GM19467 (cell line): ENCODE results near the gene UHRF1.

Source experiments
- ATAC-seq: cut with Tn5 transposase; IDR thresholded peaks from one replicate; pipeline ENCODE4 v1.9.1; 2021; ENCODE audit warnings: mild to moderate bottlenecking, moderate library complexity; ENCODE audit not compliant: unreplicated experiment

The UHRF1 gene

DNA sequence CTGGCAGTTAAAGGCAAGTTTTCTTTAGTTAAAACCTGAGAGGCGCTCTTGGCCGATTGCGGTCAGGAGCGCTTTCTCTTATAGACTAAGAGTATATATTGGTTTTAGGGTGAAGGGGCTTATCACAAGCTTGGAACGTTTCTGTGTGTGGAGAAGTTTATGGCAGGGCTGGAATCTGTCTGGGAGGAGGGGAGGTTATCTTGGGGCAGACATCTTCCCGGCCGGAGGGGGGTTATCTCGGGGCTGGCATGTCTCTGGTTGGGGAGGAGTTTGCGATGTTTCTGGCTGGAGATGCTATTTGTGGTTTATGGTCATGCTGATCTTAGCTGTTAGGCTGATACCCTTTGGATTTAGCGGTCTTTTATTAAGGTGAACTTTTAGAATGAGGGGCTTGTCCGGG lies 78.0 kb downstream of the UHRF1 start:
- no peak for ATAC-seq

DNA sequence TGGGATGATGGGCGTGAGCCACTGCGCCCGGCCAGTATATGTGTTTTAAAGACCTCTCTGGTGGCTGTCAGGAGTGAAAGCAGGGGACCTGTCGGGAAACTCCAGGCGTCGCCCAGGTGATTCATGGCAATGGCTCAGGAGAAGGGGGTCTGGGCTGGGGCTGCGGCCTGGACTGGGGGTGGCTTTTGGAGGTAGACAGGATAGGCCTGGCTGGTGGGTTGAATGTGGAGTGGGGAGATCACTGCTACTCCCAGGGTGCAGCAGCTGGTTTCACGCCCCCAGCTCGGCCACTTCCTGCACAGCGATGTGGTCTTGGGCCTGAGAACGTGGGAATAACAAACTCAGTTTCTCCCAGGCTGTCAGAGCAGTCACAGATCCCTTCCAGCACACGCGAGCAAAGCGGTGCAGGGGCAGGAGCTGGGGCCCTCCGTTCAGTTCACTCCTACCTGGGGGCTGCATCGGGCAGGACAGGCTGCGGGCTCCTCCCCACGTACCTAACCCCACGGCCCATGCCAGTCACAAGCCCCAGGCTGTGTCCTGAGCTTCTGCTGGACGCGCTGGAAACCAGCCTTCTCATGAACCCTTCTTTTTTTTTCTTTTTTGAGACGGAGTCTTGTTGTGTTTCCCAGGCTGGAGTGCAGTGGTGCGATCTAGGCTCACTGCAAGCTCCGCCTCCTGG lies 78.5 kb downstream of the UHRF1 start:
- ATAC-seq, result no peak

DNA sequence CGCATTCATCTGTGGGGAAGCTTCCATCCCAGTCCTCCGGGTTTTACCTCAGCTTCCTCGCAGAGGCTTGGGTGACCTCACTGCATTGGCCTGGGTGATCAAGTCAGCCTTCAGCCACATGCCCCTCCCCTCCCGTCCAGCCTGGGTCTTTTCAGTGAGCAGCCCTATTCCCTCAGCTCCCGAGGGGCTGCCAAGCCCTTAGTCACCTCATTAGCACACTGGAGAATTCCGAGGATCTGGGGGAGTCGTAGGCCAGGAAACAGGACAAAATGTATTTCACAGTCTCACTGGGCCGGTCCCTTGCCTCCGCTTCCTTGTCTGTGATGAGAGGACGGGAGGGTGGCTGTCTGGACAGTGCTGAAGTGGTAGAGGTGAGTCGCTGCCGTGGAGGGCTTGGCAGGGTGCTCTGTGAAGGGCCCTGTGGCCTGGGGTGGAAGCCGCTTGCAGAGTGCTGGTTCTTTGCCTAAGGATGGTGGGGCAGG lies 79.5 kb downstream of the UHRF1 start:
- ATAC-seq, result no peak

DNA sequence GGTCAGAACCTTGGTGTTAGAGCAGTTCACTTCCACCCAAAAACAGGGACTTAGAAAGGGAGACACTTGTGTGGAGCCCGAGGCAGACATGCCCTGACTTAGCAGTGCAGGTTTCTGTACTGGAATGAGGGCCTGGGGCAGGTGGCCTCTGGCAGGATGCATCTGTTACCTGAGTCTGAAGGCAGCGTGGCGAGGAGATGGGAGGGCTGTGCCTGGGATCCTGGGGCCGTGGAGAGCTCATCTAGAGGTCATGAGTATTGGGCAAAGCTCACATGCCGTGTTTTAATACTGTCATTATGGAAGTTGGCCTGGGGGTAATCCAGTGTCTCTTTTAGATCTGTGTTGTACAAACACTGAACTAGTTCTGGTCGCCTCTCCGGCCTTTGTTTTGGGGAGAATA lies 81.0 kb downstream of the UHRF1 start:
- ATAC-seq, result no peak

DNA sequence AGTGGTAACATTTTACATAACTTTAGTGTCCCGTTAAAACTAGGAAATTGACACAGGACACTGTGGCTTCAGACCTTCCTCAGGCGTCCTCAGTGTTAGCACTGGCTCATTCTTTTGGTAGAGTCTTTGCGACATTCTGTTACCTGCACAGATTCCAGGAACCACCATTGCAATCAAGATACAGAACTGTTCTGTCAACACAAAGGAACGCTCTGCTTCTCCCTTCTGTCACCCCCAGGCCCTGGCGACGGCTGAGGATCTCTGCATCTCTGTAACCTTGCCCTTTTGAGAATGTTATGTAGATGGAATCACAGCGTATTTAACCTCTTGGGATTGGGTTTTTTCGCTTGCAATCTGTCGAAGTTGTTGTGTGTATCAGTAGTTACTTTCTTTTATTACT lies 82.2 kb downstream of the UHRF1 start:
- no peak for ATAC-seq

DNA sequence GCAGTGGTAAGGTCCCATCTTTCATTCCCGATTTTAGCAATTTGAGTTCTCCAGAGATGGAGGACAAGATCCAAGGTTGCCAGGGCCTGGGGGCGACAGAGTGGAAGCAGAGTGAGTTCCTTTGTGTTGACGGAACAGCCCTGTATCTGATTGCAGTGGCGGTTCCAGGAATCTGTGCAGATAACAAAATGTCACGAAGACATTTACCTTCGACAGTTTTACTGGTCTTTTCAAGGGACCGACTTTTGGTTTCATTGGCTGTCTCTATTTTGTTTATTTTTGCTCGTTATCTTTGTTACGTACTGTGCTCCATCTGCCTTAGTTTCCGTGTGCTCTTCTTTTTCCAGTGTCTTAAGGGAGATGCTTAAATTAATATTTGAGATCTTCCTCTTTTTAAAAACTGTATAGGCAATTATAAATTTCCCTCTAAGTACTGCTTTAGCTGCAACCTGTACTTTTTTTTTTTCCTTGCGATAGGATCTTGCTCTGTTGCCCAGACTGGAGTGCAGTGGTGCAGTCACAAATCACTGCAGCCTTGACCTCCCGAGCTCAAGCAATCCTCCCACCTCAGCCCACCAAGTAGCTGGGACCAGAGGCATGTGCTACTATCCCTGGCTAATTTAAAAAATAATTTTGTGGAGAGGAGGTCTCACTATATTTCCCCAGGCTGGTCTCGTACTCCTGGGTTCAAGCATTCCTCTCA lies 82.8 kb downstream of the UHRF1 start:
- ATAC-seq, result no peak

DNA sequence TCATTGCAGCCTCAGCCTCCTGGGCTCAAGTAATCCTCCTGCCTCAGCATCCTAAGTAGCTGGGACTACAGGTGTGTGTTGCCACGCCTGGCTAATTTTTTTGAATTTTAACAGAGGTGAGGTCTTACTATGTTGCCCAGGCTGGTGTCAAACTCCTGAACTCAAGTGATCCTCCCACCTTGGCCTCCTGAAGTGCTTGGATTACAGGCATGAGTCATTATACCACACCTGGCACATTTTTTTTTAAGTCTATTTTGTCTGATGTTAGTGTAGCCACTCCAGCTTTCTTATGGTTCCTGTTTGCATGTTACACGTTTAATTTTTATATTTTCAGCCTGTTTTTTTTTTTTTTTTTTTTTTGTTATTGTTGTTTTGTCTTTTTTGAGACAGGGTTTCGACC lies 84.4 kb downstream of the UHRF1 start:
- no peak for ATAC-seq

DNA sequence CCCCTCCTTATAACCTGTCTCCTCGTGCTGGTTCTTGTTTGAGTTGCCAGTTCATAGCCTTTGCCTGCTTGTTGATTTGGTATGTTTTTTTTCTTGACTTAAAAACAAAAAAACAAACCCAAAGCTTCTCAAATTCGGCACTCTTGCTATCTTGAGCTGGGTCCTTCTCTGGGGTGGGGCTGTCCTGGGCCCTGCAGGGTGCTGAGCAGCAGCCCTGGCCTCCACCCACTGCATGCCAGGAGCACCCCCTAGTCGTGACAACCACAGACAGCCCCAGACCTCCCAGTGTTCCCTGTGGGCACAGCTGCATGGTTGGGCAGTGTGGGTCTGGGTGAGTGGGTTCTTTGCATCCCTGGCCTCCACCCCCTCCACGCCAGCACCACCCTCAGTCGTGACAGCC lies 87.4 kb downstream of the UHRF1 start:
- ATAC-seq, result no peak

DNA sequence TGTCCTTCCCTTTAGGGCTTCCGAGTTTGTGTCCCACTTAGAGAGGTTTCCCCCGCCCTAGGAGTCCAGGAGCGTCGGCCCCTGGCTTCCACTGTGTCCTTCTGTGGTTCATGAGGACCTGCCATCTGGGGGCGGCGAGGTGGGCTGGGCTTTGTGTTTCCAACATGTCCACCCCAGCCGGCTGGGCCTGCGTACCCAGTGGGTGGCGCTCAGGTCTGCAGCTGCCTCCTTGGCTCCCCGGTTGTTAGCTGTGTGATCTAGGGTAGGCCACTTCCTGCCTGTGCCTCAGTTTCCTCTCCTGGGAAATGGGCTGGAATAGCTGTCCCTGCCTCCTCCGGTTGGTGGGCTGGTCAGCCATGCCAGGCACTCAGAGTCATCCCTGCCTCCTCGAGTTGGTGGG lies 88.0 kb downstream of the UHRF1 start:
- ATAC-seq, result no peak

DNA sequence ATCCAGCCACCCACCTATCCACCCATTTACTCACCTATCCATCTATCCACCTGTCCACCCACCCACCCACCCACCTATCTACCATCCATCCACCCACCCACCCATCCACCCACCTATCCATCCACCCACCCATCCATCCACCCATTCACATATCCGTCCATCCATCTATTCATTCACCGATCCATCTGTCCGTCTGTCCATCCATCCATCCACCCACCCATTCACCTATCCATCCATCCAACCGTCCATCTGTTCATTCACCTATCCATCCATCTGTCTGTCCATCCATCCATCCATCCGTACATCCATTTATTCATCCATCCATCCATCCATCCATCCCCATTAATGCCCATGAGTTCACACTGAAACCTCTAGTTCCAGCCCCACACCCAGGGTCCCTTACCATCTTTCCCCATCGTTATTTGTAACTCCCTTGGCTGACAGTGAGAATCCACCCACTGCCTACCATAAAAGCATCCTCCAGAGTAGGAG lies 90.9 kb downstream of the UHRF1 start:
- ATAC-seq, result no peak

DNA sequence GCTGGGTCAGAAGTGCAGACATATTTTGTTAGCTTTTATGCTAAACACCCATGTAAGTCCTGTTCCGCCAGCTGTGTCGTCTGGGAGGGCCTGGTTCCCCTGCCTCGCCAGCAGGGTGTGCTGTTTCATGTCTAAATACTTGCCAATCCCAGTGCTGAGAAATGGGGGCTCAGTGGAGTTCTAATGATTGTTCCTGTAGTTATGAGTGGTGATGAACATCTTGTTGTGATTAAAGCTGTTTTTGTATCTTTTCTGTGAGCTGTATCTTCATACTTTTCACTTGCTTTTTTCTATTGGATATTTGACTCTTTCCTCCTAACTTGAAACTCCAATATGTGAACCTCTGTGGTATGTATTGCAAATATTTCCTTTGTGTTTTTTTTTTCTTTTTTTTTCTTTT lies 92.3 kb downstream of the UHRF1 start:
- no peak for ATAC-seq

DNA sequence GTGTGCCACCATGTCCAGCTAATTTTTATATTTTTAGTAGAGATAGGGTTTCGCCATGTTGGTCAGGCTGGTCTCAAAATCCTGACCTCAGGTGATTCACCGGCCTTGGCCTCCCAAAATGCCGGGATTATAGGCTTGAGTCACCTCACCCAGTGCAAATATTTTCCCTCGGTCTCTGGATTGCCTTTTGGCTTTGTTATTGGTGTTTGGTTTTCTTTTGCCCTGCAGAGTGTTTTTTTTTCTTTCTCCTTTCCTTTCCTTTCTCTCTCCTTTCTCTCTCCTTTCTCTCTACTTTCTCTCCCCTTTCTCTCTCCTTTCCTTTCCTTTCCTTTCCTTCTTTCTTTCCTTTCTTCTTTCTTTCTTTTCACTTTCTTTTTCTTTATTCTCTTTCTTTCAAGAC lies 92.8 kb downstream of the UHRF1 start:
- ATAC-seq, result no peak

DNA sequence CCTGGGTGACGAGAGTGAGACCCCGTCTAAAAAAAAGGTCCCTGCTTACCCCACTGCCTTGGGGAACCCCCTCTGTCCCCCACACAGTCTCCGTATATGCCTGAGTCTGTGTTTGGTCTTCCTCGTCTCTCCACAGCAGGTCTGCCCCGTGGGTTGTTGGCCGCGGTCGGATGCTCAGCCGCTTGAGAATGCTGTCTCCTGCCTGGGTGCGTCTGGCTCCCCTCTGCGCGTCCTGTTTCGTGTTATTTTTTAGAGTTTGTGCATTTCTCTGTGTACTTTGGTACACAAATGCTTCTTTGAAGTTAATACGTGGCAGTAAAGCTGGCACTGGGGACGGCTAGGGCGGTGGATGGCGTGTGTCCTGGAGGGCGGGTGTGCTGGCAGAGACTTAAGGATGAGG lies 94.5 kb downstream of the UHRF1 start:
- no peak for ATAC-seq

DNA sequence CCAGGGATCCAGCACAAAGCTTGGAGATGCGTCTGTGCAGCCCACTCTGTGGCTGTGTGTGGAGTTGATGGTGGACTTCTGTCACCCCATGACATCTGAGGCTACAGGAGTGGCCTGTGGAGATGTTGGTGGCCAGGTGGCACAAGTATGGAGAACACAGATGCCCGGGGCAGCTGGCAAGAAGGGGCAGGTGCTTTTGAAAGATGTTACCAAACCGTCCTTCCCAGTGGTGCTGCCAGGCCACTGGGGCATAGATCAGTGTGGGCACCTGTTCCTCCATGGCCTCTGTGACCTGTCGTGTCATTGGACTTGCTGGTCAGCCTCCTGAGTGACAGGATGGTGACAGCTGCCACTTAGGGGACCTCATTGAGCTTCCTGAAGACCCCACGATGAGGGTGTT lies 95.8 kb downstream of the UHRF1 start:
- ATAC-seq, result no peak

DNA sequence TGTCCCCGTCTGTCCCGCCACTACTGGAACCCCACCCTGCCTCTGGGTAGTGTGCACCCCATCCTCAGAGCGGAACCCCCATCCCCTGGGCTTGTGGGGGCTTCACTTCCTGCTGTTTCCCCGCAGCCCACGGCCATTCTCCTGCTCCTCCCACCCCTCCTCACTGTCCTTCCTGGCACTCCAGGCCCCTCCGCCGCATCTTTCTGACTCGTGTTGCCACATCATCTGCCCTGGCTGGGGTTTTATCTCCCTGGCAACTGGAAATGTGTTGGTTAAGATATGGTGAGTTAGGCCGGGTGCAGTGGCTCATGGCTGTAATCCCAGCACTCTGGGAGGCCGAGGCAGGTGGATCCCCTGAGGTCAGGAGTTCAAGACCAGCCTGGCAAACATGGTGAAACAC lies 96.9 kb downstream of the UHRF1 start:
- no peak for ATAC-seq

DNA sequence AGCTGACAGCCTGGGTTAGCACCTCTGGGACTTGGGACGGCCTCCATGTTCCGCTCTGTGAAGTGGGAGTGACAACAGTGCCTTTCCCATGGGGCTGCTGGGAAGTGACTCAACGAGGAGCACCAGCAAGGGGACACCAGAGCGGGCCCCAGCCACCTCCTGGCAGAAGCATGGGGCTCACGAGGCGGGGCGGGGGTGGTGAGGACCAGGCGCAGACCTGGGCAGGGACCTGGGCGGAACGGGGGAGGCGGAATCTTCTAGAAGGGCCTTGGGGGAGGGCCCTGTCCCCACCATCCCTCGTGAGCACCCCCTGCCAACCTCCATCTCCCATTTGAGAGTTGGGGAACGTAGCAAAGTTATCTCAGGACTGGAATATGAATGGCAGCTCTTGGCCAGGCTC lies 97.5 kb downstream of the UHRF1 start:
- ATAC-seq, result no peak
